Activated CD4-positive, alpha-beta T cell treated with anti-CD3 and anti-CD28 coated beads, Interleukin-2, amount 50 U/mL, for 48 hours (primary cell): ENCODE data around the gene PCDHGC5.

Source experiments
- DNase-seq, 2 experiments: peaks; one replicate each; pipeline ENCODE4 v3.0.0-alpha.2; 2020

The PCDHGC5 gene

GRCh38 chr5:141488591-141489561 is at the start of gene PCDHGC5:
PCDHGC5 (plus strand) TSS chr5:141489081; CDS start chr5:141489241, 160 bp downstream.
- no peak for DNase-seq

GRCh38 chr5:141439411-141440141 is 49.3 kb upstream of the PCDHGC5 start:
- DNase-seq = no peak

- no peak for DNase-seq
These were observed 48.5 kb upstream of the PCDHGC5 start for GRCh38 chr5:141440341-141440740.

GRCh38 chr5:141441571-141442170 is 47.2 kb upstream of the PCDHGC5 start:
- no peak for DNase-seq

GRCh38 chr5:141465351-141465750 is 23.5 kb upstream of the PCDHGC5 start:
- DNase-seq = no peak

GRCh38 chr5:141475625-141476131 is 13.2 kb upstream of the PCDHGC5 start, which contains the start of gene PCDHGC3:
PCDHGC3 (plus strand) TSS chr5:141475966; CDS start chr5:141476117, 151 bp downstream.
- peak; percentile 62 to 70 for DNase-seq

- DNase-seq = peak; percentile 19 to 30
These were observed 12.6 kb upstream of the PCDHGC5 start for GRCh38 chr5:141476132-141476911.

- DNase-seq = no peak
These were observed 11.8 kb upstream of the PCDHGC5 start for GRCh38 chr5:141477044-141477575.

GRCh38 chr5:141477815-141478214 is 11.1 kb upstream of the PCDHGC5 start:
- DNase-seq = no peak

- DNase-seq = no peak
These were observed 10.4 kb upstream of the PCDHGC5 start for GRCh38 chr5:141478321-141478945.

- no peak for DNase-seq
These were observed 9.1 kb upstream of the PCDHGC5 start for GRCh38 chr5:141479776-141480175.

GRCh38 chr5:141483902-141484301 is 5.0 kb upstream of the PCDHGC5 start:
- DNase-seq = no peak

- DNase-seq = no peak
These were observed 4.6 kb upstream of the PCDHGC5 start for GRCh38 chr5:141484310-141484640.

GRCh38 chr5:141484641-141485311 is 4.1 kb upstream of the PCDHGC5 start, which contains the start of gene PCDHGC4:
PCDHGC4 (plus strand) TSS chr5:141485030; CDS start chr5:141485174, 144 bp downstream.
- DNase-seq = no peak

GRCh38 chr5:141485321-141486055 is 3.4 kb upstream of the PCDHGC5 start:
- no peak for DNase-seq

- no peak for DNase-seq
These were observed 2.8 kb upstream of the PCDHGC5 start for GRCh38 chr5:141486091-141486490.

- no peak for DNase-seq
These were observed 1.8 kb upstream of the PCDHGC5 start for GRCh38 chr5:141487131-141487530.

GRCh38 chr5:141489841-141490240 is 960 bp downstream of the PCDHGC5 start:
- no peak for DNase-seq

- DNase-seq = no peak
These were observed 1.4 kb downstream of the PCDHGC5 start for GRCh38 chr5:141490271-141490670.

GRCh38 chr5:141490771-141491170 is 1.9 kb downstream of the PCDHGC5 start:
- no peak for DNase-seq
